PFSK-1 (cell line): ENCODE measurements around the gene FLT4.

ENCODE experiments used
- FOXP2 ChIP-seq: optimal IDR thresholded peaks from 2 replicates; pipeline ENCODE3; 2011; ENCODE audit warnings: borderline replicate concordance, control low read depth, inconsistent platforms; ENCODE audit not compliant: insufficient read depth; ENCODE audit errors: extremely low read length, extremely low read depth
- POLR2AphosphoS5 ChIP-seq: IDR thresholded peaks from 2 replicates; pipeline ENCODE4 v1.6.1; 2012; ENCODE audit warnings: low read depth, mild to moderate bottlenecking, control low read depth, low read length, moderate library complexity
- REST ChIP-seq, 2 experiments: IDR thresholded peaks; 2 replicates each; pipeline versions ENCODE4 v1.6.1 to v1.8.0; 2011 to 2012; ENCODE audit warnings: low read depth in 2 of 2, low read length in 2 of 2, control low read depth in 1 of 2, inconsistent platforms in 1 of 2, mild to moderate bottlenecking in 1 of 2, moderate library complexity in 1 of 2; ENCODE audit not compliant: insufficient read depth in 1 of 2
- SIN3A ChIP-seq: IDR thresholded peaks from 2 replicates; pipeline ENCODE4 v1.6.1; 2012; ENCODE audit warnings: mild to moderate bottlenecking, low read length, moderate library complexity, borderline replicate concordance; ENCODE audit not compliant: insufficient read depth
- TAF1 ChIP-seq: IDR thresholded peaks from 2 replicates; pipeline ENCODE4 v1.6.1; 2012; ENCODE audit warnings: low read length, control low read depth, borderline replicate concordance; ENCODE audit not compliant: insufficient read depth

Gene FLT4

DNA sequence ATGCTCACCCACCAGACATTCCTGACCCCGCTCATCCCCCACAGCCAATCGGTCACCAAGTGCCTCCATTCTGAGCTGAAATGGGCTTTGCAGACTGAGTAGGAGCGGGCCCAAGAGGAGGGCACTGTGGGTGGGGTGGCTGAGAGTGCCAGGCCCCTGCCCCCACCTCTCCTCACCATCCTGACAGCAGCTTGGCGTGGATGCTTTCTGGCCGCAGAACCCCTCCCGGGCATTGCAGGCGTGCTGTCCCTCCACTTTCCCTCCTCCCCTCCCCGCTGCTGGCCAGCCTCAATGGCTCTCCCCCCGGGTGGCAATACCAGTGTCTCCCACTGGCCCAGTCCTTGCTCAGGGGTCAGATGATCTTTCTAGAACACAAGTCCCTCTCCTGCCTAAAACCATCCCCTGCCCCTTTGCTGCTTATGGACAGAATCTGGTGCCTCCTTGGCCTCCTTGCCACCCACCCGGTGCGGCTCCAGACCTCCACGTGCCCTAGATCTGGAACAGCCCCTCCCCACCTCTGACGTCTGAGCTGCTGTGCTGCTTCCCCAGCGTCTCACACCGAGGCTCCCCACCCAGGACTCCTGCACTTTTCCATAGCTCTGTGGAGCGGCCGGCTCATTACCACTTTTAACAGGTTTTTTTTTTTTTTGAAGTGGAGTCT lies 6.1 kb downstream of the FLT4 start:
- TF ChIP-seq REST (IDR thresholded peaks at IDR 0.05; ENCODE audit: insufficient read depth in 1 of 2, low read depth in 2 of 2, low read length in 2 of 2) (no peak), POLR2AphosphoS5 (no peak)

DNA sequence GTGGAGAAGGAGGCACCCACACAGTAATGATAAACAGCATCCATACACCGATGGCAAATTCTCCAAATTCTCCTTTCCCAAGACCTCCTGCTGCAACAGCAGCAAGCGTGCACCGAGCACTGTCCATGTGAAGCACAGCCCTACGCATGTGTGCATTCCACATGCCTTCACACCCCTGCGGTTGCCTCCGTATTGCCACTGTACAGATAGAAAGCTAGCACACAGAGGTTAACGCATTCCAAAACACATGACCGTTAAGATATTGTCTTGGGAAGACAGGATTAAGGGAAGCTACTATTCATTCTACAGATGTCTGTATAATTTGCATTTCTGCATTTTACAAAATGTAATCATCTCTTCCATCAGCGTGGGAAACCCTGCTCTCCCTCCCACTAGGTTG lies 6.6 kb downstream of the FLT4 start:
- TF ChIP-seq FOXP2 (no peak), POLR2AphosphoS5 (no peak), TAF1 (no peak), REST (IDR thresholded peaks at IDR 0.05; ENCODE audit: insufficient read depth in 1 of 2, low read depth in 2 of 2, low read length in 2 of 2) (no peak), SIN3A (no peak)

DNA sequence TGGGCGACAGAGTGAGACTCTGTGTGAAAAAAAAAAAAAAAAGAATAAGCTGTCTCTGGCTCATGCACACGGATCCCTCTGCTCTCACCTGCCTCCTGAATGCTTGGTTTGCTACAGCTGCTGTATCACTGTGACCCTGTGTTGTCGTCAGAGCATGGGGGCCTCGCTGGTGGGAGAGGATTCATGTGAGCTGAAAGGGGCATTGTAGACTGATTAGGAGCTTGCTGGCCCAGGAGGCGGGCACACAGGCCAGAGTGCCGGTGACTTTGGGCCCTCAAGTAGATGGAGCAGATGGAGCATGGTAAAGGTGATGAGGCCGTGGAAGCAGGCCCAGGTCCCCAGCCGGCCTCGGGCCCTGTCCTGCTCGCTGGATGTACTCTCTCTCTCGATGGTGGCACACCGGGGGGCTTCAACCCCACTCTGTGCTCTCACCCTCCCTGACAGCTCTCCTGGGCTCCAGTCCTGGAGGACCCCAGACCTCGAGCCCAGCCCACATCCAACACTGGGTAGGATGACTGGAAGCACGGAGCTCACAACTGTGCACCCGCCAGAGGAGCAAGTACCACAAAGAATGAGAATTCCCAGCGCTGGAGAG lies 7.1 kb downstream of the FLT4 start:
- TF ChIP-seq POLR2AphosphoS5, result no peak
- no peak for TF ChIP-seq TAF1
- no peak for TF ChIP-seq FOXP2
- no peak for TF ChIP-seq REST (IDR thresholded peaks at IDR 0.05; ENCODE audit: insufficient read depth in 1 of 2, low read depth in 2 of 2, low read length in 2 of 2)
- no peak for TF ChIP-seq SIN3A

DNA sequence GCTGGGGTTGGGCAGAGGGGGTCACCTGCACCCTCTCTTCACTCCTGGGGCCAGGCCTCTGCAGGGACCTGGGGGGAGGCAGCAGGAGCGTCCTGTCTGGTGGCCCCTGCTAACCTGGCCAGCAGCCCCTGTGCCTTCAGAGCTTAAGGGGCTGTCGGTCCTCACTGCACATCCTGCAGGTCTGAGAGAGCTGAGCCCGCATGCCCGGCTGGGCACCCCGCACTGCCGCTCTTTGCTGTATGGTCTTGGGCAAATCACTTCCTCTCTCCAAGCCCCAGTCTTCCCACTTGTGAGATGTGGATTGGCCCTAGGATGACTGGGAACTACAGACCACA lies 7.9 kb downstream of the FLT4 start:
- no peak for TF ChIP-seq TAF1
- TF ChIP-seq SIN3A, result no peak
- TF ChIP-seq POLR2AphosphoS5, result no peak
- TF ChIP-seq REST (IDR thresholded peaks at IDR 0.05; ENCODE audit: insufficient read depth in 1 of 2, low read depth in 2 of 2, low read length in 2 of 2), result no peak
- TF ChIP-seq FOXP2, result no peak
